Activated naive CD4-positive, alpha-beta T cell treated with anti-CD3 and anti-CD28 coated beads for 36 hours (primary cell): ENCODE results near the gene ASMTL. TPM values are rescaled to one million over a fixed set of nuclear protein-coding genes. Genes with fewer than 3 reads are reported as not detected.
A peak's percentile ranks its signal among the peaks of the same experiment; 100 is the strongest.
"Not testable (repeated sequence)": the region's sequence is repeated elsewhere in the genome, so short reads cannot be mapped to it uniquely, and the experiment has no call there.

ENCODE experiments used
- CTCF ChIA-PET: fragments of 350-600 bp; sonication (Branson Sonifier 250); formaldehyde crosslinking; loops from one replicate; lab custom pipeline; 2021; ENCODE audit warnings: antibody characterized with exemption; lab: Charles Lee
- DNase-seq: peaks from one replicate; pipeline ENCODE4 v3.0.0-alpha.2; 2020
- H3K27ac Mint-ChIP-seq: one replicate; pipeline ENCODE4 v1.8.0; 2021; ENCODE audit warnings: mild to moderate bottlenecking, mixed read lengths
- H3K27me3 Mint-ChIP-seq: one replicate; pipeline ENCODE4 v1.8.0; 2021; ENCODE audit warnings: low read depth, mixed read lengths
- H3K36me3 Mint-ChIP-seq: one replicate; pipeline ENCODE4 v1.8.0; 2021; ENCODE audit warnings: low read depth, mixed read lengths
- H3K4me1 Mint-ChIP-seq: one replicate; pipeline ENCODE4 v1.8.0; 2021; ENCODE audit warnings: low read depth, mixed read lengths
- H3K4me3 Mint-ChIP-seq: one replicate; pipeline ENCODE4 v1.8.0; 2021; ENCODE audit warnings: mild to moderate bottlenecking, moderate library complexity, mixed read lengths
- H3K9me3 Mint-ChIP-seq: one replicate; pipeline ENCODE4 v1.8.0; 2021; ENCODE audit warnings: mixed read lengths
- intact Hi-C: fragments of 100-400 bp; cut with micrococcal nuclease; formaldehyde crosslinking; loops from one replicate; pipeline ENCODE4 v1.15.1; 2023
- total RNA-seq, 2 experiments: library from RNA; stranded (reverse); gene quantifications; one replicate each; pipeline ENCODE4 v1.2.3, GENCODE V29; 2021

The ASMTL gene
- total RNA-seq, 2 experiments from 2014 or later = 45.1 to 47.2 TPM

- intact Hi-C loops = no loop called here
- Mint-ChIP-seq H3K36me3 (peaks cover 22% of the 10 kb centered on the region), H3K4me1 (peaks cover 64% of the 10 kb centered on the region), H3K4me3 (no peak overlapping the region), H3K27ac (peak overlapping the region; percentile 42), H3K27me3 (no peaks in the 10 kb centered on the region), H3K9me3 (peaks cover 10% of the 10 kb centered on the region)
- CTCF ChIA-PET = no interaction called here
- DNase-seq = no peak
Observed at GRCh38 chrX:1477801-1478458, 25.2 kb upstream of the ASMTL start.

DNA sequence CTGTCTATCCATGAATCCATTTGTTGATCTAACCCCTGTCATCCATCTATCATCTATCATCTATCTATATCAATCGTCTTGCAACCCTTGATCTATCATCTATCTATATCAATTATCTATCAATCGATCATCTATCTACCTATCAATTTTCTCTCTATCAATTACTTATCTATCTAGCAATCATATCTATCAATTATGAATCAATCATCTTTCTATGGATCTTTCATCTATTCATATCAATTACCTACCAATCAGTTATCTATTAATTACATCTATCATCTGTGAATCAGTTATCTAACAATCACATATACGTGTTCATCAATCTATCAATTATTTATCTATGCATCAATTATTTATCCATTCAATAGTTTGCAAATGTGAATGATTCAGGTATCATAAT is 24.5 kb upstream of the ASMTL start:
- intact Hi-C loops = no loop called here
- DNase-seq = no peak
- H3K27ac Mint-ChIP-seq = no peak overlapping the region
- H3K27me3 Mint-ChIP-seq = no peaks in the 10 kb centered on the region
- H3K4me1 Mint-ChIP-seq = peaks cover 60% of the 10 kb centered on the region
- H3K4me3 Mint-ChIP-seq = no peak overlapping the region
- CTCF ChIA-PET = no interaction called here
- peaks cover 22% of the 10 kb centered on the region for H3K36me3 Mint-ChIP-seq
- peaks cover 10% of the 10 kb centered on the region for H3K9me3 Mint-ChIP-seq

GRCh38 chrX:1476682-1477081 is 24.0 kb upstream of the ASMTL start:
- CTCF ChIA-PET = no interaction called here
- peaks cover 61% of the 10 kb centered on the region for H3K4me1 Mint-ChIP-seq
- DNase-seq = no peak
- no peak overlapping the region for H3K4me3 Mint-ChIP-seq
- intact Hi-C loops = no loop called here
- no peak overlapping the region for H3K27ac Mint-ChIP-seq
- H3K9me3 Mint-ChIP-seq = peaks cover 12% of the 10 kb centered on the region
- H3K27me3 Mint-ChIP-seq = no peaks in the 10 kb centered on the region
- peaks cover 25% of the 10 kb centered on the region for H3K36me3 Mint-ChIP-seq

DNA sequence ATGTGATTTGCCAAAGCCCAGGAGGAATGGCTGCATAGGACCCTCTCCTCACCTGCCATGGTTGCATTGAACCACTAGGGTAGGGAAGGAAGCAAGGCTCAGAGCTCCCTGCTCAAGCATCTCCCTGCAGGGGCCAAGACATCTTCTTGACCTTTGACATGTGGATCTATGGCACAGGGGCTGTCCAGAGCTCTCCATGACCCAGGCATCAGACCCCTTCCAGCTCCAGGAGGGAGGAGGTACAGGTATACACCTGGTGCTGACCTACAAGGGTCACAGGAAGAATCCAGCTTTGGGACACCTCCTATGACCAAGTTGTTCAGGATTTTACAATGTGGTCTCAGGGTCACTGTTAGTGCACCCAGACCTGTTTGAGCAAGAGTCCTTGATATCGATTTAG is 23.2 kb upstream of the ASMTL start:
- Mint-ChIP-seq H3K36me3 (peaks cover 25% of the 10 kb centered on the region), H3K4me1 (peaks cover 59% of the 10 kb centered on the region), H3K27ac (no peak overlapping the region)

DNA sequence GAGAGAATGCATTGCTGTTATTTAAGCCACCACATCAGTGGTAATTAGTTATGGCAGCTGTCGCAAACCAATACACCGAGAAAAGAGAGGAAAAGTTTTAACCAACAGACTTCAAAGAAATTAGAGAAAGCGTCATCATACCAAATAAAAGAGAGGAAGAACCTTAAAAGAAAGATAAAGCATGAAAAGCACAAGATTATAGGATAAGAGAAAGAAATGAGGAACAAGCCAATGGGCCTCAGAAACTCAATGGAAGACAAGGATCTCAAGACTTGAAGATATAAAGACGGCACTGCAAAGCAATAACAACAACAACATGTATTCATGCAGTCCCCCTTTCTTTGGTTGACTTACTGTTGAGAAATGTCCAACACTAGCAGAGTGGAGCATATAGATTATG is 22.8 kb upstream of the ASMTL start:
- Mint-ChIP-seq H3K36me3 (peaks cover 25% of the 10 kb centered on the region), H3K4me3 (no peak overlapping the region), H3K27ac (no peak overlapping the region), H3K27me3 (no peaks in the 10 kb centered on the region), H3K4me1 (peaks cover 59% of the 10 kb centered on the region), H3K9me3 (peaks cover 12% of the 10 kb centered on the region)
- CTCF ChIA-PET = no interaction called here
- no peak for DNase-seq
- intact Hi-C loops = no loop called here

More for the DNA sequence above, 23.2 kb upstream of the ASMTL start:
- no peak for DNase-seq
- Mint-ChIP-seq H3K9me3 (peaks cover 12% of the 10 kb centered on the region), H3K27me3 (no peaks in the 10 kb centered on the region), H3K4me3 (no peak overlapping the region)
- CTCF ChIA-PET = no interaction called here
- intact Hi-C loops = no loop called here

- H3K27me3 Mint-ChIP-seq, H3K4me3 Mint-ChIP-seq, intact Hi-C loops, CTCF ChIA-PET, H3K27ac Mint-ChIP-seq, DNase-seq: not testable (repeated sequence)
- peaks cover 57% of the 10 kb centered on the region for H3K4me1 Mint-ChIP-seq
- H3K36me3 Mint-ChIP-seq = peaks cover 19% of the 10 kb centered on the region
- peaks cover 12% of the 10 kb centered on the region for H3K9me3 Mint-ChIP-seq
Observed at GRCh38 chrX:1474593-1474992, 21.9 kb upstream of the ASMTL start.

DNA sequence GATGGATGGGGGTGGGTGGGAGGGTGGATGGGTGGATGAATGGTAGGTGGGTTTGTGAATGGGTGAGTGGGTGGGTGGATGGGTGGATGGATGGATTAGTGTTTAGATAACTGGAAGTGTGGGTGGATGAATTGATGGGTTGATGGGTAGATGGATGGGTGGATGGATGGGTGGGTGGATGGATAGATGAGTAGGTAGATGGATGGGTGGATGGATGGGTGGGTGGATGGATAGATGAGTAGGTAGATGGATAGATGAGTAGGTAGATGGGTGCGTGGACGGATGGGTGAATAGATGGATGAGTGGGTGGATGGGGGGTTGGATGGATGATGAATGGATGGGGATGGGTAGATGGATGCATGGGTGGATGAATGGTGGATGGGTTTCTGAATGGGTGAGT is 20.3 kb upstream of the ASMTL start:
- DNase-seq = no peak
- Mint-ChIP-seq H3K36me3 (peaks cover 13% of the 10 kb centered on the region), H3K27me3 (no peaks in the 10 kb centered on the region), H3K9me3 (peaks cover 12% of the 10 kb centered on the region), H3K4me3 (no peak overlapping the region), H3K4me1 (peaks cover 57% of the 10 kb centered on the region), H3K27ac (no peak overlapping the region)
- intact Hi-C loops = no loop called here
- CTCF ChIA-PET = no interaction called here

GRCh38 chrX:1468250-1468772 is 15.6 kb upstream of the ASMTL start:
- H3K36me3 Mint-ChIP-seq = peaks cover 15% of the 10 kb centered on the region
- peaks cover 80% of the 10 kb centered on the region for H3K4me1 Mint-ChIP-seq
- no peaks in the 10 kb centered on the region for H3K27me3 Mint-ChIP-seq
- H3K9me3 Mint-ChIP-seq = peaks cover 3% of the 10 kb centered on the region
- intact Hi-C loops = loop anchor here (1.0 to 5.0 kb wide), 2 partner anchors 69 to 1224 kb away; partner anchors contain the start of genes CD99 and P2RY8
- DNase-seq = peak; percentile 93
- H3K27ac Mint-ChIP-seq = peak overlapping the region; percentile 77
- CTCF ChIA-PET = no interaction called here
- H3K4me3 Mint-ChIP-seq = peak overlapping the region; percentile 60

- CTCF ChIA-PET = no interaction called here
- H3K4me1 Mint-ChIP-seq = peaks cover 85% of the 10 kb centered on the region
- peak; percentile 56 for DNase-seq
- H3K4me3 Mint-ChIP-seq = peak overlapping the region; percentile 65
- intact Hi-C loops = loop anchor here (5.0 kb wide), 1 partner anchor 1225 kb away; the partner anchor contains the start of gene CD99
- no peaks in the 10 kb centered on the region for H3K27me3 Mint-ChIP-seq
- peak overlapping the region; percentile 47 for H3K27ac Mint-ChIP-seq
- H3K9me3 Mint-ChIP-seq = peaks cover under 1% of the 10 kb centered on the region
- H3K36me3 Mint-ChIP-seq = peaks cover 14% of the 10 kb centered on the region
Observed at GRCh38 chrX:1466971-1467561, 14.4 kb upstream of the ASMTL start.

GRCh38 chrX:1466232-1466661 is 13.5 kb upstream of the ASMTL start:
- CTCF ChIA-PET = no interaction called here
- Mint-ChIP-seq H3K4me1 (peaks cover 78% of the 10 kb centered on the region), H3K9me3 (no peaks in the 10 kb centered on the region), H3K4me3 (no peak overlapping the region), H3K36me3 (peaks cover 11% of the 10 kb centered on the region), H3K27me3 (no peaks in the 10 kb centered on the region), H3K27ac (no peak overlapping the region)
- intact Hi-C loops = loop anchor here (5.0 kb wide), 1 partner anchor 1226 kb away; the partner anchor contains the start of gene CD99
- DNase-seq = peak; percentile 2

DNA sequence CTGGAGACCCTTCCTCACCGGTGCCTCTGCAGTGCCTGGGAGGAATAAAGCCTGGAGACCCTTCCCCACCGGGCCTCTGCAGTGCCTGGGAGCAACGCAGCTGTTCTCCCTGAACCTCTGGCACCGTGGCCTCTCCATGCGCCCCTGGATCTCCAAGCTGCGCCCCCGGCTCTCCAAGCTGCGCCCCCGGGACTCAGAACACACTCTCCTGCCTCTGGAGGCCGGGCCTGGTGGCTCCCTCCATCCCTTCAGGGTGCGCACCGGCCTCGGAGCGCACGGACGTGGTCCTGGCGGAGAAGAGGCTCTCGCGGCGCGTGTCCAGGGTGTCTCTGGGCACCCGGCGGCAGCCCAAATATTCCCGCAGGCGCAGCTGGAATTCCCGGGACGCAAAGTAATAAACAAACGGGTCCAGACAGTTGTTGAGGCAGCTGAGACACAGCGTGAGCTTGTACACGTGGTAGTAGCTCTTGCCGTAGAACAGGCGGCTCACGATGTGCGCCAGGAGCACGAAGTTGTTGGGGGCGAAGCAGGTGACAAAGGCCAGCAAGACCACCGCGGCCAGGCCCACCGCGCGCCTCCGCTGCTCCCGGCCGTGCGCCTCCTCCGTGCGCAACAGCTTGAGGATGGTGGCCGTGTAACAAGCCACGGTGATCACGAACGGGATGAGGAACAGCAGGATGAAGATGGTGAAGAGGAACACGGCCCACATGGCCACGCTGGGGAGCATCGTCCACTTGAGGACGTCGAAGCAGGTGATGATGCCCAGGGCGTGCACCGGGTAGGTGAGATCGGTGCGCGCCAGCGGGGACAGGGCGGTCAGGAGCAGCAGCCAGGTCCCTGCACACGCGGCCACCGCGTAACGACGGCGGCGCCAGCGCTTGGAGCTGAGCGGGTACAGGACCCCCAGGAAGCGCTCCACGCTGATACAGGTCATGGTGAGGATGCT is 12.8 kb upstream of the ASMTL start:
- peaks cover 11% of the 10 kb centered on the region for H3K36me3 Mint-ChIP-seq
- no peak overlapping the region for H3K27ac Mint-ChIP-seq
- no peaks in the 10 kb centered on the region for H3K9me3 Mint-ChIP-seq
- no peaks in the 10 kb centered on the region for H3K27me3 Mint-ChIP-seq
- peak; percentile 3 for DNase-seq
- no peak overlapping the region for H3K4me3 Mint-ChIP-seq
- intact Hi-C loops = loop anchor here (5.0 kb wide), 1 partner anchor 1227 kb away; the partner anchor contains the start of gene CD99
- peaks cover 73% of the 10 kb centered on the region for H3K4me1 Mint-ChIP-seq
- CTCF ChIA-PET = no interaction called here

- H3K4me3 Mint-ChIP-seq = no peak overlapping the region
- H3K27me3 Mint-ChIP-seq = no peaks in the 10 kb centered on the region
- H3K27ac Mint-ChIP-seq = peak overlapping the region; percentile 26
- peaks cover 11% of the 10 kb centered on the region for H3K36me3 Mint-ChIP-seq
- H3K4me1 Mint-ChIP-seq = peaks cover 69% of the 10 kb centered on the region
- CTCF ChIA-PET = no interaction called here
- intact Hi-C loops = loop anchor here (5.0 kb wide), 1 partner anchor 1227 kb away; the partner anchor contains the start of gene CD99
- DNase-seq = peak; percentile 20
- no peaks in the 10 kb centered on the region for H3K9me3 Mint-ChIP-seq
Observed at GRCh38 chrX:1464971-1465285, 12.2 kb upstream of the ASMTL start.
